ENCODE data around the gene PRRT4.

DNA sequence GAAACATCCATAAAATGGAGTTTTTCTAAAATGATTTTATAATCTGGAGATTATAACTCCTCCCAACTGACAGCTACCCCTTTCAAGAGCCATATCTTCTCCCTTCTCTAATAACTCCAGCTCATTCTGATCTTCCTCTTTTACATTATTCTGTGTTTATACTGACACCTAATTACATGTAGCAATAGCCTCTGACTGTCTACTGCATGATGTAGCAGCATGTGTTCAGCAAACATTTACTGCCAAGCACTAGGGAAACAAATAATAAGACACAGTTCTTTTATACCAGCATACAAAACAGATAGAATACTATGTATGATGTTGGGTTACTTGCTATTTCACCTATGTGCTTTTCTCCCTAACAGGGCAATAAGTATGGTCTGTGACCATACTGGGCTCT, 38.5 kb downstream of the PRRT4 start:
- TF ChIP-seq JUNB (IDR thresholded peaks at IDR 0.05; ENCODE audit: unreplicated experiment) (no peak), CTCF (conservative IDR thresholded peaks at IDR 0.05; ENCODE audit: low read depth in 2 of 2) (no peak), CREB1 (CRISPR knock-in tag; IDR thresholded peaks at IDR 0.05; ENCODE audit: low read depth) (no peak), REST (IDR thresholded peaks at IDR 0.05; ENCODE audit: unreplicated experiment) (no peak), EZH2phosphoT487 (IDR thresholded peaks at IDR 0.05; ENCODE audit: unreplicated experiment) (no peak), NANOG (IDR thresholded peaks at IDR 0.05; ENCODE audit: borderline replicate concordance) (no peak), ZNF462 (CRISPR knock-in tag; IDR thresholded peaks at IDR 0.05) (no peak), STAT1 (IDR thresholded peaks at IDR 0.05; ENCODE audit: unreplicated experiment) (no peak)
